ENCODE data around the gene AP1M2.

The AP1M2 gene

GRCh38 chr19:10525636-10526035 is 61.5 kb downstream of the AP1M2 start:
- no peaks in the 10 kb centered on the region for H3K4me1 ChIP-seq (ENCODE audit: control insufficient read depth, insufficient read depth, low read length, poor library complexity, severe bottlenecking)
- no peak overlapping the region for H3K4me3 ChIP-seq (ENCODE audit: insufficient read depth, low read depth, low read length, poor library complexity, severe bottlenecking)
- H3K27me3 ChIP-seq (replicated peaks; ENCODE audit: control insufficient read depth, insufficient read depth, low read length, poor library complexity, severe bottlenecking): no peaks in the 10 kb centered on the region
- no peaks in the 10 kb centered on the region for H3K36me3 ChIP-seq (ENCODE audit: control insufficient read depth, insufficient read depth, low read length)
- DNase-seq: no peak
- H3K9me3 ChIP-seq (ENCODE audit: control insufficient read depth, low read length): no peaks in the 10 kb centered on the region
- no peak overlapping the region for H3K27ac ChIP-seq (ENCODE audit: insufficient read depth, low read length, poor library complexity, severe bottlenecking)

GRCh38 chr19:10523135-10523636 is 63.9 kb downstream of the AP1M2 start:
- peaks cover 11% of the 10 kb centered on the region for H3K27me3 ChIP-seq (replicated peaks; ENCODE audit: control insufficient read depth, insufficient read depth, low read length, poor library complexity, severe bottlenecking)
- peak in 1 of 3 donors; percentile 32 for DNase-seq
- H3K4me1 ChIP-seq (ENCODE audit: control insufficient read depth, insufficient read depth, low read length, poor library complexity, severe bottlenecking): peaks cover 8% of the 10 kb centered on the region

More at GRCh38 chr19:10523135-10523636, 63.9 kb downstream of the AP1M2 start:
- H3K36me3 ChIP-seq (ENCODE audit: control insufficient read depth, insufficient read depth, low read length): no peaks in the 10 kb centered on the region
- H3K27ac ChIP-seq (ENCODE audit: insufficient read depth, low read length, poor library complexity, severe bottlenecking): no peak overlapping the region
- H3K4me3 ChIP-seq (ENCODE audit: insufficient read depth, low read depth, low read length, poor library complexity, severe bottlenecking): no peak overlapping the region
- no peaks in the 10 kb centered on the region for H3K9me3 ChIP-seq (ENCODE audit: control insufficient read depth, low read length)
